Activated naive CD4-positive, alpha-beta T cell treated with anti-CD3 and anti-CD28 coated beads, Interleukin-2, amount 50 U/mL, for 24 hours (primary cell): ENCODE results near the gene TOM1L2.

ENCODE experiments used
- H3K27ac Mint-ChIP-seq: one replicate; pipeline ENCODE4 v1.8.0; 2021; ENCODE audit warnings: mild to moderate bottlenecking, mixed read lengths
- H3K27me3 Mint-ChIP-seq: one replicate; pipeline ENCODE4 v1.8.0; 2021; ENCODE audit warnings: mixed read lengths
- H3K36me3 Mint-ChIP-seq: one replicate; pipeline ENCODE4 v1.8.0; 2021; ENCODE audit warnings: mixed read lengths
- H3K4me1 Mint-ChIP-seq: one replicate; pipeline ENCODE4 v1.8.0; 2021; ENCODE audit warnings: mixed read lengths
- H3K4me3 Mint-ChIP-seq: one replicate; pipeline ENCODE4 v1.8.0; 2021; ENCODE audit warnings: mild to moderate bottlenecking, mixed read lengths
- H3K9me3 Mint-ChIP-seq: one replicate; pipeline ENCODE4 v1.8.0; 2021; ENCODE audit warnings: mixed read lengths

Gene TOM1L2

DNA sequence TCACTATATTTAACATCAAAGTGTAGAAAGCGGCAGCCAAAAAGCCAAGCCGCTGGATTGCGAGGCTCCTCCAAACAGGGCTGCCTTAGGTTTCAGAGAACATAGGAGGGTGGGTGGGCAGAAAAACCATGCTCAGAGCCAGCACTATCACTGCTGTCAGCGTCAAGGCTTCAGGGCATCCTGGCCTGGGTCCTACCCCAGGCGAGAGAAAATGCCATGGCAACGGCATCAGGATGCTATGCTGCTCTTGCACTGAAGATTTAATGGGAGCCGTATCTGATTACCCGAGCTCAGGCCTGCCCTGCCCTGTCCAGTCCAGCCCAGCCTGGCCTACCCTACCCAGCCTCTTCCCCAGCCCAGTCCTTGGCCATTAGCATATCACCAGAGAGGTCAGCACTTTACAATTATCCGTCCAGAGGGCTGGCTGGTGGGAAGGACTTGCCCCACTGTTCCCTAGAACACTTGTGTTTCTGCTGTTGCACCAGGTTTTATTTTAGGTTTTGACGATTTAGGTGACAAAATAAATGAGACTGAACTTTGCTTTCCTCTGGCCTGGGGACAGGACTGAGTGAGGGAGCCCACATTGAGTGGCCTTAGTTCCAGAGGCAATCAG is 61.1 kb downstream of the TOM1L2 start:
- Mint-ChIP-seq H3K27me3 (no peaks in the 10 kb centered on the region), H3K4me1 (peaks cover 9% of the 10 kb centered on the region), H3K9me3 (no peaks in the 10 kb centered on the region), H3K36me3 (peaks cover 6% of the 10 kb centered on the region), H3K27ac (no peak overlapping the region), H3K4me3 (no peak overlapping the region)

DNA sequence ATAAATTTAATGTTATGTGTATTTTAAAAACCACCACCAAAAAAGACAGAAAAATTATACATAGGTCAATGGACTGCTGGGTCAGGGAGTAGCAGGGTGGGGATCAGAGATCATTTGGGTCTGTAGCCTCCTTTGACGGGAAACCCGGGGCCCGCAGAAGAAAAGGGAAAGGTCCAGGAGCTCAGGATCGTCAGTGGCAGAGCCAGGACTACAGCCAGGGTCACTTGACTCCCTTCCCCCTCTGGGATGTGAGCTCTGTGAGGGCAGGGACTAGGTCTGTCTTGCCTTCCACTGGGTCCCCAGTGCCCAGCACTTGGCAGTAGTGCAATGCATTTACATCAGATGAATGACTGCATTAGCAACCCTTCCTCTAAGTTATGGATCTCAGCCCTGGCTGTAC is 62.1 kb downstream of the TOM1L2 start:
- Mint-ChIP-seq H3K4me3 (no peak overlapping the region), H3K36me3 (peaks cover 9% of the 10 kb centered on the region), H3K9me3 (no peaks in the 10 kb centered on the region), H3K27ac (no peak overlapping the region), H3K4me1 (peaks cover 9% of the 10 kb centered on the region), H3K27me3 (no peaks in the 10 kb centered on the region)

- Mint-ChIP-seq H3K4me1 (peaks cover 4% of the 10 kb centered on the region), H3K27me3 (no peaks in the 10 kb centered on the region), H3K27ac (no peak overlapping the region), H3K36me3 (peaks cover 9% of the 10 kb centered on the region), H3K4me3 (no peak overlapping the region), H3K9me3 (no peaks in the 10 kb centered on the region)
These were observed 63.1 kb downstream of the TOM1L2 start for GRCh38 chr17:17909078-17909477.

DNA sequence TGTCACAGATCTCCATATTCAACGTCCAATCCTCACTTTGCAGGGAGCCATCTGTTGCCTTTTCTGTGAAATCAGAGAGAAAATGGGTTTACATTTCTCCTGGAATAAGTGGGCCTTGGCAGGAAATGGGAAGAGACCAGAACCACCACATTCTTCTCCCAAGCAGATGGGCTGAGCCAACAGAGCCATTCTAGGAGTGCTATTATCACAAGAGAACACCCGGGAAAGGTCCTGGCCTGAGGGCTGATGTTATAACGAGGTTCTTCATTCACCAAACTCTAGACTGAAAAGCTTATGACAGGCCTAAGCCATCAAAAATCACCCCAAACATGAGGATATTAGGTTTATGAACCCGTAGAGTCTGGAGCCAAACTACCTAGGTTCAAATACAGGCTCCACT is 64.7 kb downstream of the TOM1L2 start:
- Mint-ChIP-seq H3K27me3 (no peaks in the 10 kb centered on the region), H3K4me1 (no peaks in the 10 kb centered on the region), H3K36me3 (peaks cover 9% of the 10 kb centered on the region), H3K9me3 (no peaks in the 10 kb centered on the region), H3K27ac (no peak overlapping the region), H3K4me3 (no peak overlapping the region)

DNA sequence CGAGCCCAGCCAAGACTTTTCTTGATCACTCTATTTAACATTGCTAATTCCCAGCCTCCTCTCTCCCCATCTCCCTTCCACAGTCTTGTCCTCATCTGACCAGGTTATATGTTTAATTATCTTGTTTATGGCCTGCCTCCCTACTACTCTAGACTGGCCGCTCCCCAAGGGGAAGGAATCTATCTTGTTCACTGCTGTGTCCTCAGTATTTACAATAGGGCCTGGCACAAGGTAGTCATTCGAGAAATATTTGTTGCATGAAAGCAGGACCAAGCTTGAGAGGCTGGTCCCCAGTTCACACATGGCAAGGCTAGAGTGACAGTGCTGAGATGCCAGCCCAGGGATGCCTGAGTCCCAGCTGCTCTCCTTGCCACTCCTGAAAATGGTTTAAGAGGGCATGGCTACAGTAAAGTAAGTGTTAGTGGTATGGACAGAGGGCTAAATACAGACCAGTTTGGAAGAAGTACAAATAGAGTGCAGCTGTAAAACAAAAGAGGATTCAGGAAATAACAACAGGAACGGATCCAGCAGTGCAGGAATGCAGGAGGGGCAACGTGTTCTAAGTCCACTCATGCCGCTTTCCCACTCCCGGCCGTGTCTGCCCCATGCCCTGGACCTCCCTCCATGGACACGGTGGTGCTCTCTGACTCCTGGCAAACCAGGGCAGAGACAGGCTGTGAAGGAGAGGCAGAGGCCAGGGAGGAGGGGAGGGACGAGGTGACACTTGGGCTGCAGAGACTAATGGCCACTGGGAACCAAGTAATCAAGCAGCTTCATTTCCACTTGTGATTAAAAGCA is 65.6 kb downstream of the TOM1L2 start:
- Mint-ChIP-seq H3K36me3 (peaks cover 9% of the 10 kb centered on the region), H3K27me3 (no peaks in the 10 kb centered on the region), H3K9me3 (no peaks in the 10 kb centered on the region), H3K27ac (no peak overlapping the region), H3K4me3 (no peak overlapping the region), H3K4me1 (no peaks in the 10 kb centered on the region)

- H3K27ac Mint-ChIP-seq = no peak overlapping the region
- no peaks in the 10 kb centered on the region for H3K4me1 Mint-ChIP-seq
- no peaks in the 10 kb centered on the region for H3K9me3 Mint-ChIP-seq
- H3K27me3 Mint-ChIP-seq = no peaks in the 10 kb centered on the region
- H3K36me3 Mint-ChIP-seq = peaks cover 7% of the 10 kb centered on the region
- H3K4me3 Mint-ChIP-seq = no peak overlapping the region
These were observed 67.2 kb downstream of the TOM1L2 start for GRCh38 chr17:17905036-17905320.

- no peak overlapping the region for H3K27ac Mint-ChIP-seq
- H3K4me1 Mint-ChIP-seq = no peaks in the 10 kb centered on the region
- no peaks in the 10 kb centered on the region for H3K27me3 Mint-ChIP-seq
- peaks cover 7% of the 10 kb centered on the region for H3K36me3 Mint-ChIP-seq
- no peaks in the 10 kb centered on the region for H3K9me3 Mint-ChIP-seq
- no peak overlapping the region for H3K4me3 Mint-ChIP-seq
These were observed 67.8 kb downstream of the TOM1L2 start for GRCh38 chr17:17904166-17905035.

DNA sequence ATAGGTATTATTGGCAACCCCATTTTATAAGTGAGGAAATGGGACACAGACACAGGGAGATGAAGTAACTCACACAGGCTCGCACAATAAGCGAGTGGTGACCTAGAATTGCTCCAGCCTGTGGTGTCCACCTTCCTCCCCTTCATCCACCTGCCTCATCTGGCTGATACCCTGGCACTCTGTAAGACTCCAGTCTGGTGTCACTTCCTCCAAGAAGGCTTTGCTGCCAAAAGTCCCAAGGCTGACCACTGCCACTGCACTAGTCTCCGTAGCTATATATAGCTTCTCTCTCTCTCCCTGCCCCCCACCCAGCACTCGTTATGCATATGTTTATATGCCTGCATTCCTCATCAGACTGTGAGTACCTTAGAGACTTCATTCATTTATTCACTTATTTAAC is 69.3 kb downstream of the TOM1L2 start:
- no peaks in the 10 kb centered on the region for H3K27me3 Mint-ChIP-seq
- H3K27ac Mint-ChIP-seq = no peak overlapping the region
- H3K36me3 Mint-ChIP-seq = peaks cover 15% of the 10 kb centered on the region
- H3K4me1 Mint-ChIP-seq = no peaks in the 10 kb centered on the region
- H3K9me3 Mint-ChIP-seq = no peaks in the 10 kb centered on the region
- H3K4me3 Mint-ChIP-seq = no peak overlapping the region

- H3K9me3 Mint-ChIP-seq = no peaks in the 10 kb centered on the region
- no peaks in the 10 kb centered on the region for H3K27me3 Mint-ChIP-seq
- no peaks in the 10 kb centered on the region for H3K4me1 Mint-ChIP-seq
- peaks cover 15% of the 10 kb centered on the region for H3K36me3 Mint-ChIP-seq
- no peak overlapping the region for H3K4me3 Mint-ChIP-seq
- H3K27ac Mint-ChIP-seq = no peak overlapping the region
These were observed 69.8 kb downstream of the TOM1L2 start for GRCh38 chr17:17902376-17902775.

- Mint-ChIP-seq H3K36me3 (peaks cover 12% of the 10 kb centered on the region), H3K27me3 (no peaks in the 10 kb centered on the region), H3K9me3 (no peaks in the 10 kb centered on the region), H3K27ac (no peak overlapping the region), H3K4me1 (no peaks in the 10 kb centered on the region), H3K4me3 (no peak overlapping the region)
These were observed 71.3 kb downstream of the TOM1L2 start for GRCh38 chr17:17900615-17901520.

DNA sequence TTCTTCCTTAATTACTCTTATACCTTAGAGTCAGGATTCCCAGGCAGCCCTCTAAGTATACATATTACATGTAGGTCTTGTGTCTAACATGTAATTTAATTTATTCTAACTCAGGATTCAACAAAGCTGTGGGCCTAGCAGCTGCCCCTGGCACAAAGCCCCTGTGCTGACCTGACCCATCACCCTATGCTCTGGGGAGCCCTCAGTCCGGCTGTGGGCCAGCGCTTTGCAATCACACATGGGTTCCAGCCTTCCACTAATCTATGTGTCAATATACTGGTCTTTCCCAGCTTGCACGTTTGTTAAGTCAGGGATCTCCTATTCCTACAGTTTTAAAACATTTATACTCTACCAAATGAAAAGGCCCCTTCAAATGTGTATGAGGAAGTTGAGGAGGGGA is 72.7 kb downstream of the TOM1L2 start:
- Mint-ChIP-seq H3K27me3 (no peaks in the 10 kb centered on the region), H3K4me3 (no peak overlapping the region), H3K9me3 (no peaks in the 10 kb centered on the region), H3K36me3 (peaks cover 10% of the 10 kb centered on the region), H3K4me1 (no peaks in the 10 kb centered on the region), H3K27ac (no peak overlapping the region)

- Mint-ChIP-seq H3K27ac (no peak overlapping the region), H3K27me3 (no peaks in the 10 kb centered on the region), H3K4me1 (no peaks in the 10 kb centered on the region), H3K9me3 (no peaks in the 10 kb centered on the region), H3K36me3 (peaks cover 10% of the 10 kb centered on the region), H3K4me3 (no peak overlapping the region)
These were observed 73.5 kb downstream of the TOM1L2 start for GRCh38 chr17:17898673-17899072.

DNA sequence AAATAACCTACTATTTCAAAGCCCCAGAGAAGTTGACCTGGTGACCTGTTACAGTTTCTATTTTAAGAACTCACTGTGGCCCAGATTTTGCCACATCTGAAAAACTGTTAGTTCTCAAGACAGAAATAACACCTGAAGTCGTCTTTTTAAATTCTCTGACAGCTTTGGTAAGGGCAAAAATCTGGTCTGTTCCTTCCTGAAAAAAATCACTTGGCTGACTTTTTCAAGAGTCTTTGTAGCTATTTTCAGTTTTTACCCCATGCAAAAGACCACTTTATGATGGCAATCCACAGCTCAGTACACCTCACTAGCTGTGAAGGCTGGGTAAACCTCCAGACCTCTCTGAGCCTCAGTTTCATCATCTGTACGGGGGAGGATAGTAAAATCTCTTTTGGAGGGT is 74.8 kb downstream of the TOM1L2 start:
- no peaks in the 10 kb centered on the region for H3K27me3 Mint-ChIP-seq
- H3K9me3 Mint-ChIP-seq = no peaks in the 10 kb centered on the region
- no peaks in the 10 kb centered on the region for H3K4me1 Mint-ChIP-seq
- H3K27ac Mint-ChIP-seq = no peak overlapping the region
- H3K36me3 Mint-ChIP-seq = peaks cover 14% of the 10 kb centered on the region
- no peak overlapping the region for H3K4me3 Mint-ChIP-seq

DNA sequence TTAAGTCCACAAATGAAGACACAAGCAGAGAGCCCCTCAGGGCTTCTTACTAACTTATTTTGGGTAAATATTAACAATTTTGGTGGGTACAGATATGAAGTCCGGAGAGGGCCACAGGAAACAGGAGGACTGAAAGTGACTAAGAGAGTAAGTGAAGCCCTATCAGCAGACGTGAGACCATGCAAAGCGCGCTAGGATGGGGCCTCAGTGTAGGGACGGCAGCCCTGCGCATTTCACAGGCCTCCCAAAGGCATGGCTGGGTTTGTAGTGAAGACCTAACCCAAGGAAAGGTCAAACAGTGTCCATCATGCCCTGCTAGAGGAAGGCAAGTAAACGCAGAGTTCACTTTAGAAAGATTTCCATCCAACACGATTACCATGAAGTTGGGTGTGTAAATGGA is 75.5 kb downstream of the TOM1L2 start:
- no peaks in the 10 kb centered on the region for H3K4me1 Mint-ChIP-seq
- peaks cover 14% of the 10 kb centered on the region for H3K36me3 Mint-ChIP-seq
- H3K9me3 Mint-ChIP-seq = no peaks in the 10 kb centered on the region
- no peak overlapping the region for H3K4me3 Mint-ChIP-seq
- H3K27me3 Mint-ChIP-seq = no peaks in the 10 kb centered on the region
- H3K27ac Mint-ChIP-seq = no peak overlapping the region
